GM12891 (cell line): ENCODE data around the gene USP14.

Experiments used
- POLR2A ChIP-seq: IDR thresholded peaks from 2 replicates; pipeline ENCODE4 v1.6.1; 2011; ENCODE audit warnings: low read depth, low read length, control low read depth
- POLR2AphosphoS5 ChIP-seq: IDR thresholded peaks from 2 replicates; pipeline ENCODE4 v1.6.1; 2011; ENCODE audit warnings: low read depth, low read length, control low read depth

DNA sequence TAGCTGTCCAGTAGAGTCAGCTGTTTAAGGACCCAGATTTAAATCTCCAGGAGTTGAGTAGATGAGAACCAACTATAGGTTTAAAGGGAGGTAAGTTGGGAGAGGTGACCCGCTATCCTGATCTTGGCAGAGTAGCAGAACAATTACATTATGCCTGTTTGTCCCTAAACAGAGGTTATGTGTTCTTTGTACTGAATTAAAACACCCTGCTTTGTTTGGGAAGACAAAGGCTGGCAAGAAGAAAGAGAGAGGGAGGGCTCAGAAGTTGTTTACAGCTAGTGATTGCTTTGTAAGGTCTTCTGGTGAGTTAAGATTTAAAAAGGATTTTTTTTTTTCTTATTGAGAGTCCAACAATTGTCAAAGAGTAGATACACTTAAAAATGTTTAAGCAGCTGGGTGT lies 37.3 kb downstream of the USP14 start:
- TF ChIP-seq POLR2A (no peak), POLR2AphosphoS5 (no peak)
